H9 (cell line): Measurements from ENCODE around the gene C18orf54. TPM values are rescaled to one million over a fixed set of nuclear protein-coding genes. Genes with fewer than 3 reads are reported as not detected.

Experiments
- DNase-seq: peaks from one replicate; pipeline ENCODE4 v3.0.0-alpha.2; 2017
- H2AFZ ChIP-seq: one replicate; pipeline ENCODE4 v1.6.1; 2013; ENCODE audit warnings: mild to moderate bottlenecking, low read length, control low read depth, moderate library complexity
- H2AK5ac ChIP-seq: 2 replicates; pipeline ENCODE4 v1.6.1; 2013; ENCODE audit warnings: low read length, control low read depth, mixed read lengths; ENCODE audit not compliant: insufficient read length
- H2BK120ac ChIP-seq: one replicate; pipeline ENCODE4 v1.6.1; 2013; ENCODE audit warnings: low read depth, mild to moderate bottlenecking, low read length, control low read depth, inconsistent platforms; ENCODE audit not compliant: poor library complexity, severe bottlenecking
- H2BK12ac ChIP-seq: 2 replicates; pipeline ENCODE4 v1.6.1; 2013; ENCODE audit warnings: low read length, control low read depth, mixed read lengths, low read depth; ENCODE audit not compliant: insufficient read length
- H2BK15ac ChIP-seq: 2 replicates; pipeline ENCODE4 v1.6.1; 2013; ENCODE audit warnings: low read depth, low read length, control low read depth
- H2BK20ac ChIP-seq: one replicate; pipeline ENCODE4 v1.6.1; 2013; ENCODE audit warnings: low read depth, mild to moderate bottlenecking, low read length, control low read depth, inconsistent platforms; ENCODE audit not compliant: poor library complexity, severe bottlenecking
- H2BK5ac ChIP-seq: 2 replicates; pipeline ENCODE4 v1.6.1; 2013; ENCODE audit warnings: low read length, control low read depth, mixed read lengths; ENCODE audit not compliant: insufficient read length
- H3K14ac ChIP-seq: 2 replicates; pipeline ENCODE4 v1.6.1; 2013; ENCODE audit warnings: low read length, control low read depth; ENCODE audit not compliant: insufficient read depth
- H3K18ac ChIP-seq: 2 replicates; pipeline ENCODE4 v1.6.1; 2013; ENCODE audit warnings: low read depth, mild to moderate bottlenecking, mixed read lengths, low read length, control low read depth; ENCODE audit not compliant: insufficient read length
- H3K23ac ChIP-seq: 2 replicates; pipeline ENCODE4 v1.6.1; 2013; ENCODE audit warnings: low read length, control low read depth, mixed read lengths, low read depth; ENCODE audit not compliant: insufficient read length
- H3K23me2 ChIP-seq: 2 replicates; pipeline ENCODE4 v1.6.1; 2013; ENCODE audit warnings: low read depth, mild to moderate bottlenecking, mixed read lengths, low read length, control low read depth; ENCODE audit not compliant: insufficient read length, poor library complexity, severe bottlenecking
- H3K27ac ChIP-seq: 2 replicates; pipeline ENCODE4 v1.5.1; 2013; ENCODE audit warnings: low read length, control low read depth, mixed read lengths, low read depth; ENCODE audit not compliant: insufficient read length
- H3K27me3 ChIP-seq: 2 replicates; pipeline ENCODE4 v1.6.1; 2013; ENCODE audit warnings: low read length, control low read depth, inconsistent platforms; ENCODE audit not compliant: insufficient read depth
- H3K4ac ChIP-seq: 2 replicates; pipeline ENCODE4 v1.6.1; 2013; ENCODE audit warnings: low read depth, mild to moderate bottlenecking, control low read depth, inconsistent platforms, low read length, moderate library complexity
- H3K4me1 ChIP-seq: 2 replicates; pipeline ENCODE4 v1.6.1; 2013; ENCODE audit warnings: low read length, control low read depth, inconsistent platforms; ENCODE audit not compliant: insufficient read depth
- H3K4me2 ChIP-seq: 2 replicates; pipeline ENCODE4 v1.6.1; 2013; ENCODE audit warnings: low read length, control low read depth, mixed read lengths; ENCODE audit not compliant: insufficient read length, insufficient read depth
- H3K56ac ChIP-seq: 2 replicates; pipeline ENCODE4 v1.6.1; 2013; ENCODE audit warnings: low read depth, mild to moderate bottlenecking, mixed read lengths, low read length, control low read depth; ENCODE audit not compliant: insufficient read length
- H3K79me1 ChIP-seq: 2 replicates; pipeline ENCODE4 v1.6.1; 2013; ENCODE audit warnings: low read depth, mild to moderate bottlenecking, moderate library complexity, low read length, control low read depth, inconsistent platforms; ENCODE audit not compliant: insufficient read depth, poor library complexity, severe bottlenecking
- H3K79me2 ChIP-seq: 2 replicates; pipeline ENCODE4 v1.6.1; 2013; ENCODE audit warnings: low read length, control low read depth, inconsistent platforms; ENCODE audit not compliant: insufficient read depth
- H3K9ac ChIP-seq: 2 replicates; pipeline ENCODE4 v1.6.1; 2013; ENCODE audit warnings: low read length, control low read depth, mixed read lengths; ENCODE audit not compliant: insufficient read length; ENCODE audit errors: extremely low read depth
- H3K9me3 ChIP-seq: one replicate; pipeline ENCODE4 v1.6.1; 2013; ENCODE audit warnings: low read depth, low read length, inconsistent platforms; ENCODE audit not compliant: control insufficient read depth
- H3T11ph ChIP-seq: one replicate; pipeline ENCODE4 v1.6.1; 2013; ENCODE audit warnings: mild to moderate bottlenecking, low read length, control low read depth, inconsistent platforms
- H4K20me1 ChIP-seq: one replicate; pipeline ENCODE4 v1.6.1; 2013; ENCODE audit not compliant: control insufficient read depth, insufficient read length, insufficient read depth
- H4K5ac ChIP-seq: 2 replicates; pipeline ENCODE4 v1.6.1; 2013; ENCODE audit warnings: low read depth, mild to moderate bottlenecking, mixed read lengths, low read length, control low read depth; ENCODE audit not compliant: insufficient read length
- H4K8ac ChIP-seq: replicated peaks from 2 replicates; pipeline ENCODE4 v1.6.1; 2013; ENCODE audit warnings: low read length, control low read depth, mixed read lengths, low read depth; ENCODE audit not compliant: insufficient read length
- H4K91ac ChIP-seq: 2 replicates; pipeline ENCODE4 v1.6.1; 2013; ENCODE audit warnings: low read depth, mild to moderate bottlenecking, moderate library complexity, mixed read lengths, low read length, control low read depth; ENCODE audit not compliant: insufficient read length
- H3K27ac Mint-ChIP-seq, 3 experiments: 2 replicates in 2 of 3; 3 replicates in 1 of 3; pipeline ENCODE4 v1.8.0; 2020 to 2021; ENCODE audit warnings: mixed read lengths in 3 of 3, mild to moderate bottlenecking in 1 of 3, moderate library complexity in 1 of 3
- H3K27me3 Mint-ChIP-seq: 2 replicates; pipeline ENCODE4 v1.8.0; 2021; ENCODE audit warnings: low read depth, mild to moderate bottlenecking, moderate library complexity, mixed read lengths
- H3K36me3 Mint-ChIP-seq, 3 experiments: 2 replicates in 2 of 3; 3 replicates in 1 of 3; pipeline ENCODE4 v1.8.0; 2020 to 2021; ENCODE audit warnings: low read depth in 3 of 3, mixed read lengths in 3 of 3; ENCODE audit not compliant: insufficient read depth in 1 of 3
- H3K4me1 Mint-ChIP-seq, 2 experiments: 2 replicates each; pipeline ENCODE4 v1.8.0; 2020; ENCODE audit warnings: mixed read lengths in 2 of 2
- H3K4me3 Mint-ChIP-seq, 2 experiments: 2 replicates in 1 of 2; 3 replicates in 1 of 2; pipeline ENCODE4 v1.8.0; 2020 to 2021; ENCODE audit warnings: mild to moderate bottlenecking in 2 of 2, mixed read lengths in 2 of 2, moderate library complexity in 1 of 2
- H3K9me3 Mint-ChIP-seq, 2 experiments: 2 replicates in 1 of 2; 3 replicates in 1 of 2; pipeline ENCODE4 v1.8.0; 2020; ENCODE audit warnings: mild to moderate bottlenecking in 2 of 2, mixed read lengths in 2 of 2, moderate library complexity in 1 of 2
- WGBS: extraction: QIAGEN DNeasy Blood & Tissue Kit; methylation state at CpG from one replicate; pipeline ENCODE4 v1.1.7; 2013; ENCODE audit warnings: missing lambda C conversion rate, low lambda C conversion rate, mixed read lengths; ENCODE audit not compliant: insufficient read length; ENCODE audit errors: extremely low coverage; 5-methylcytosine and 5-hydroxymethylcytosine counted together
- total RNA-seq: library from RNA; stranded (reverse); gene quantifications from 2 replicates; pipeline ENCODE4 v1.2.1, GENCODE V29; 2021
- TF ChIP-seq, protein P1 (sequence below): fragments of 200-600 bp; sonication (generic); conservative IDR thresholded peaks from 3 replicates; pipeline ENCODE4 v1.8.0; 2021; ENCODE audit warnings: antibody characterized with exemption, mild to moderate bottlenecking

The C18orf54 gene
- total RNA-seq, 1 experiment from 2014 or later, result 21.6 TPM

DNA sequence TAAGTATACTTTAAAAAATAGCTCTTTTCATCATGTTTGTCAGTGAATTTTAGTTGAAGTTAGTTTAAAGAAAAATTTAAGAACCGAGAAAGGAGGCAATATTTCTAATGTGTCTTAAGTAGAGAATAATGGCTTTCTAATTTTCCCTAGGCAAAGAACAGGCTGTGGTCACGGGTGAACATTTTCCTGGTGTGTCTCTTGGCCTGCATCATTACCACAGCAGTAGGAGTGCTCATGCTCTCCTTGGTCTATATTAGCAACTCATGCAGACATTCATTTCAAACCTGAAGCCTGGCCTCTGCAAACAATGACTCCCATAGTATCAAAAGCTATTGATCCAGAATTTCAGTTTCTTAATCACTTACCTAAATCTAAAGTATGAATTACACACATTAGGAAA lies 57.4 kb downstream of the C18orf54 start:
- Mint-ChIP-seq H3K36me3 (no peaks in the 10 kb centered on the region), H3K4me1 (peaks cover 2 to 6% of the 10 kb centered on the region in 2 experiments; a peak in 2 of 4 replicates), H3K27me3 (no peaks in the 10 kb centered on the region), H3K4me3 (no peak overlapping the region), H3K27ac (no peak overlapping the region), H3K9me3 (no peaks in the 10 kb centered on the region)
- H4K5ac ChIP-seq, result no peak overlapping the region
- TF ChIP-seq, protein P1, sequence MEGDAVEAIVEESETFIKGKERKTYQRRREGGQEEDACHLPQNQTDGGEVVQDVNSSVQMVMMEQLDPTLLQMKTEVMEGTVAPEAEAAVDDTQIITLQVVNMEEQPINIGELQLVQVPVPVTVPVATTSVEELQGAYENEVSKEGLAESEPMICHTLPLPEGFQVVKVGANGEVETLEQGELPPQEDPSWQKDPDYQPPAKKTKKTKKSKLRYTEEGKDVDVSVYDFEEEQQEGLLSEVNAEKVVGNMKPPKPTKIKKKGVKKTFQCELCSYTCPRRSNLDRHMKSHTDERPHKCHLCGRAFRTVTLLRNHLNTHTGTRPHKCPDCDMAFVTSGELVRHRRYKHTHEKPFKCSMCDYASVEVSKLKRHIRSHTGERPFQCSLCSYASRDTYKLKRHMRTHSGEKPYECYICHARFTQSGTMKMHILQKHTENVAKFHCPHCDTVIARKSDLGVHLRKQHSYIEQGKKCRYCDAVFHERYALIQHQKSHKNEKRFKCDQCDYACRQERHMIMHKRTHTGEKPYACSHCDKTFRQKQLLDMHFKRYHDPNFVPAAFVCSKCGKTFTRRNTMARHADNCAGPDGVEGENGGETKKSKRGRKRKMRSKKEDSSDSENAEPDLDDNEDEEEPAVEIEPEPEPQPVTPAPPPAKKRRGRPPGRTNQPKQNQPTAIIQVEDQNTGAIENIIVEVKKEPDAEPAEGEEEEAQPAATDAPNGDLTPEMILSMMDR, result no peak
- no peak overlapping the region for H2AK5ac ChIP-seq
- H3K14ac ChIP-seq, result no peak overlapping the region
- no peaks in the 10 kb centered on the region for H3K27me3 ChIP-seq
- H3K9ac ChIP-seq, result no peak overlapping the region
- H3K79me1 ChIP-seq, result no peaks in the 10 kb centered on the region
- H2BK12ac ChIP-seq, result no peak overlapping the region
- no peak overlapping the region for H2BK5ac ChIP-seq
- H3K4ac ChIP-seq, result no peak overlapping the region
- H3K23ac ChIP-seq, result no peak overlapping the region
- H4K20me1 ChIP-seq, result no peaks in the 10 kb centered on the region
- no peak overlapping the region for H3K4me2 ChIP-seq
- no peak overlapping the region for H3T11ph ChIP-seq
- H3K27ac ChIP-seq, result no peak overlapping the region
- H2AFZ ChIP-seq, result no peak overlapping the region
- H3K4me1 ChIP-seq, result no peaks in the 10 kb centered on the region
- no peak overlapping the region for H2BK120ac ChIP-seq
- H4K91ac ChIP-seq, result no peak overlapping the region
- no peaks in the 10 kb centered on the region for H3K9me3 ChIP-seq
- H2BK15ac ChIP-seq, result no peak overlapping the region
- H3K18ac ChIP-seq, result no peak overlapping the region
- no peaks in the 10 kb centered on the region for H3K79me2 ChIP-seq
- H3K23me2 ChIP-seq, result no peaks in the 10 kb centered on the region
- H2BK20ac ChIP-seq, result no peak overlapping the region
- no CpG with 5 or more reads among the region's 2 CpGs for WGBS
- H3K56ac ChIP-seq, result no peak overlapping the region
- DNase-seq, result no peak
- no peak overlapping the region for H4K8ac ChIP-seq
